ENCODE data around the gene CDC42BPA.

- TF ChIP-seq EP300 (IDR thresholded peaks at IDR 0.05; ENCODE audit: low read depth) (no peak), CTCF (IDR thresholded peaks at IDR 0.05) (no peak), POLR2A (IDR thresholded peaks at IDR 0.05) (no peak)
These were observed 375.1 kb downstream of the CDC42BPA start for GRCh38 chr1:226943156-226943555.
